ENCODE data around the gene CORO6. TPM values are rescaled to one million over a fixed set of nuclear protein-coding genes. Genes with fewer than 3 reads are reported as not detected.

Gene CORO6
- polyA plus RNA-seq, 1 donor from 2014 or later, result 4.3 TPM

GRCh38 chr17:29617481-29618271 is 5.0 kb downstream of the CORO6 start:
- Histone ChIP-seq H3K9me3 (ENCODE audit: low read length) (peaks cover 4% of the 10 kb centered on the region), H3K4me2 (ENCODE audit: low read length) (no peak overlapping the region), H3K36me3 (ENCODE audit: insufficient read depth, low read length) (no peaks in the 10 kb centered on the region), H3K27me3 (ENCODE audit: insufficient read depth, low read depth, low read length) (peaks cover 62% of the 10 kb centered on the region), H2AFZ (ENCODE audit: low read depth, low read length) (no peak overlapping the region), H3F3A (ENCODE audit: insufficient read depth, low read length, poor library complexity, severe bottlenecking) (no peaks in the 10 kb centered on the region), H4K20me1 (ENCODE audit: insufficient read depth) (no peaks in the 10 kb centered on the region), H3K4me3 (ENCODE audit: low read length) (no peak overlapping the region), H3K27ac (ENCODE audit: low read length) (no peak overlapping the region), H3K9ac (ENCODE audit: low read length) (no peak overlapping the region), H3K9me2 (ENCODE audit: insufficient read depth, low read length) (no peaks in the 10 kb centered on the region), H3K79me2 (replicated peaks; ENCODE audit: insufficient read depth, low read length) (no peaks in the 10 kb centered on the region)
- no peak for TF ChIP-seq TAF1 (IDR thresholded peaks at IDR 0.05; ENCODE audit: low read depth)
- TF ChIP-seq CTCF (IDR thresholded peaks at IDR 0.05; ENCODE audit: poor library complexity, severe bottlenecking), result peak; percentile 38
- TF ChIP-seq SMC3 (conservative IDR thresholded peaks at IDR 0.05; ENCODE audit: poor library complexity), result no peak

GRCh38 chr17:29617125-29617480 is 5.6 kb downstream of the CORO6 start:
- Histone ChIP-seq H3K4me2 (ENCODE audit: low read length) (no peak overlapping the region), H3F3A (ENCODE audit: insufficient read depth, low read length, poor library complexity, severe bottlenecking) (no peaks in the 10 kb centered on the region), H3K27me3 (ENCODE audit: insufficient read depth, low read depth, low read length) (peaks cover 56% of the 10 kb centered on the region), H2AFZ (ENCODE audit: low read depth, low read length) (no peak overlapping the region), H3K36me3 (ENCODE audit: insufficient read depth, low read length) (no peaks in the 10 kb centered on the region), H3K9me3 (ENCODE audit: low read length) (peaks cover 4% of the 10 kb centered on the region), H3K27ac (ENCODE audit: low read length) (no peak overlapping the region), H3K4me3 (ENCODE audit: low read length) (no peak overlapping the region), H4K20me1 (ENCODE audit: insufficient read depth) (no peaks in the 10 kb centered on the region), H3K79me2 (replicated peaks; ENCODE audit: insufficient read depth, low read length) (no peaks in the 10 kb centered on the region), H3K9me2 (ENCODE audit: insufficient read depth, low read length) (no peaks in the 10 kb centered on the region), H3K9ac (ENCODE audit: low read length) (no peak overlapping the region)
- TF ChIP-seq EZH2 (IDR thresholded peaks at IDR 0.05; ENCODE audit: borderline replicate concordance, insufficient read depth, low read length, poor library complexity, severe bottlenecking) (no peak), POLR2AphosphoS5 (IDR thresholded peaks at IDR 0.05) (peak; percentile 17), CTCF (IDR thresholded peaks at IDR 0.05; ENCODE audit: poor library complexity, severe bottlenecking) (peak; percentile 49), RAD21 (conservative IDR thresholded peaks at IDR 0.05) (no peak), TAF1 (IDR thresholded peaks at IDR 0.05; ENCODE audit: low read depth) (no peak), EP300 (conservative IDR thresholded peaks at IDR 0.05; ENCODE audit: poor library complexity, severe bottlenecking) (no peak), MXI1 (conservative IDR thresholded peaks at IDR 0.05; ENCODE audit: poor library complexity, severe bottlenecking) (no peak), REST (IDR thresholded peaks at IDR 0.05; ENCODE audit: borderline replicate concordance) (no peak)

Measured in neural cell (in vitro differentiated cells).